ENCODE measurements around the gene OTOL1. TPM values are rescaled to one million over a fixed set of nuclear protein-coding genes. Genes with fewer than 3 reads are reported as not detected.
A peak's percentile ranks its signal among the peaks of the same experiment; 100 is the strongest.
"Not testable (repeated sequence)": the region's sequence is repeated elsewhere in the genome, so short reads cannot be mapped to it uniquely, and the experiment has no call there.

OTOL1 gene
- not detected in 2 replicates for total RNA-seq
- polyA plus RNA-seq (2012), result not detected

GRCh38 chr3:161496508-161496907 is at the start of gene OTOL1:
Gene OTOL1, plus strand, starts transcription at chr3:161496808. Its CDS starts 0 bp downstream, at chr3:161496808.
- DNase-seq (ENCODE audit: low read depth), result no peak

GRCh38 chr3:161449785-161450184 is 46.8 kb upstream of the OTOL1 start:
- no peak for DNase-seq (ENCODE audit: low read depth)

DNA sequence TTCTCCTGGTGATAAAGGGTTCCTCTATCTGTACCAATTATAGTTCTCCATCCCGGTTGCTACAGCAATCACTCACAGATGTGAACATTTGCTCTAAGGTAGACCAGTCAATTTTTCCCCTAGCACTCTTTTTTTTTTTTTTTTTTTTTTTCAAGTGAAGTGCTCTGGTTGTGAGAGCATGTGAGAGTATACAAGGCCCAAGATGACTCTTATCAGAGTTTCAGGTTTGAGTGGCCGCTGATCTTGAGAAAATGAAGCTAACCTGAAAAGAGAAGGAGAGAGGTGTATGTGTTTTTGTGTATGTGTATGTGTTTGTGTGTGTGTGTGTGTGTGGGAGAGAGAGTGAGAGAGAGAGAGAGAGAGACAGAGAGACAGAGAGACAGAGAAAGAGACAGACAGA is 44.4 kb upstream of the OTOL1 start:
- no peak for DNase-seq (ENCODE audit: low read depth)

- no peak for DNase-seq (ENCODE audit: low read depth)
These were observed 42.0 kb upstream of the OTOL1 start for GRCh38 chr3:161454615-161455014.

DNA sequence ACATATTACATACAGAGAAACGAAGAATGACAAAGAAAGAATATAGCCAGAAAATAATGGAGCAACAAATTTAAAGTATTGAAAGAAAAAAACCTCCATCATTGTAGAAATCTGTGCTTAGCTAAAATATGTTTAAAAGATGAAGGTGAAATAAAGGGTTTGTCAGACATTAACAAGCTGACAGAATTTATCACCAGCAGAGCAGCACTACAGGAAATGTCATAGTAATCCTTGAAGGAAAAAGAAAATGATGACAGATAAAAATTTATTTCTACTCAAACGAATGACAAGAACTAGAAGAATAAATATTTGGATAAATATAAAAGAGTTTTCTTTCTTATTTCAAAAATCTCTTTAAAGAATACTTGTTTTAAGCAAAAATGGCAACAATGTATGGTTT is 40.6 kb upstream of the OTOL1 start:
- no peak for DNase-seq (ENCODE audit: low read depth)

DNA sequence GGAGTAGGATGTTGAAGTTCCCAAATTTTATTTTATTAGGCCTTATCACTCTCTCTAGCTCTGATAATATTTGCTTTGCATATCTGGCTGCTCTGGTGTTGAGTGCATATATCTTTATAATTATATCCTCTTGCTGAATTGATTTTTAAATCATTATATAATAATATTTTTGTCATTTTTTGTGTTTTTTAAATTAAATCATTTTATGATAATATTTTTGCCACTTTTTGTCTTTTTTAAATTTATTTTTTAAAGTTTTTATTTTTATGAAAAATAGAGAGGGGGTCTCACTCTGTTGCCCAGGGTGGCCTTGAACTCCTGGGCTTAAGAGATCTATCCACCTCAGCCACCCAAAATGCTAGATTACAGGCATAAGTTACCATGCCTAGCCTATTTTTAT is 34.5 kb upstream of the OTOL1 start:
- no peak for DNase-seq (ENCODE audit: low read depth)

DNA sequence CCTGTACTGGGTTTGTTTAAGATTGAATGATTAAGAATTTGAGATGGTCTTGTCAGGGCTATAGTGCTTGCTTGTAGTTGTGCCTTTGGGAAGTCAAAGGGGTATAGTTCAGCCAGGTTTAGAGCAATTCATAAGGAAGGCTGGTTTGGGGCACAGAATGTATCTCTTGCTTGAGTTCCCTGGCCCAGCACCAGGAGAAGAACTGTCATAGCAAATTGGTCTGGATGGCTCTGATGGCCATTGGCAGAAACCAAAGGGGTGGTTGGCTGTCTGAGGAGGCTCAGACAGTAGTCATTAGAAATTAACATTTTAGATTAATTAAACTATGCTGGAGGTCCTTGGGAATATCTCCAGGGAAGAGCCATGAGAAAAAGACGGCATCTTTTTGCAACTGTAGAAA is 25.4 kb upstream of the OTOL1 start:
- DNase-seq (ENCODE audit: low read depth), result no peak

GRCh38 chr3:161474139-161474538 is 22.5 kb upstream of the OTOL1 start:
- DNase-seq (ENCODE audit: low read depth), result no peak

DNA sequence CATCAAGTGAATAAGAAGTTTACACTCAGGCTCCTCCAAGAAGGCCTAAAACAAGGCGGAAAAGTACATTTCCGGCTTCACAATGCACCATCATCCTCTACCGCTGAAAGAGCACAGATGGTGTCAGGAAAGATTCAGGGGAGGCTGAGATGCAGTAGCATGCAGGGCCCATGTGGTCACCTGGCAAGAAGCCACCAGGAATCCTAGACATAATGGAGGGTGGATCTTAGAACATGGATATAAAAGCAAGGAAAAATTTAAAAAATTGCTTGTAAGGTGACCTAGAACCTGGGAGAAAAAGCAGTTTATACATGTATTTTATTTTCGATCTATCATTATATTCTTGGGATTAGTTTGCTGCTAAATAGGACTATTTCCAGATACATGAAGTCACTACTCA is 21.9 kb upstream of the OTOL1 start:
- no peak for DNase-seq (ENCODE audit: low read depth)

DNA sequence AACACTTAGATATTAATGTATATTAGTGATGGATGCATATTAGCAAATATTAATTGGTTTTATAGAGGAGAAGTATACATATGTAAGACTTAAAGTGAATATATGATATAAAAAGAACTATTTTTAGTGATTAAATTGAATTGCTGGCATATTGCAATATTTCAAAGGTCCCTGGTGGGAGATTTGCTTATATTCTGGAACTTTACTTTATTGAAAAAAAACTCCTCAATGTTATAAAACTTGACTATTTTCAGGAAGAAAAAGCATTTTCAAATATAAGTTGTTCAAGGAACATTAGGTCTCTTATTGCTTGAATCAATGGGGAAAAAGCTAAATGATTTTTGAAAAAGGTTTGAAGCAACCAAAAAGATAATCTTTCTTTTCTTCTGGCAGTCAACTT is 21.4 kb upstream of the OTOL1 start:
- DNase-seq (ENCODE audit: low read depth), result no peak

DNA sequence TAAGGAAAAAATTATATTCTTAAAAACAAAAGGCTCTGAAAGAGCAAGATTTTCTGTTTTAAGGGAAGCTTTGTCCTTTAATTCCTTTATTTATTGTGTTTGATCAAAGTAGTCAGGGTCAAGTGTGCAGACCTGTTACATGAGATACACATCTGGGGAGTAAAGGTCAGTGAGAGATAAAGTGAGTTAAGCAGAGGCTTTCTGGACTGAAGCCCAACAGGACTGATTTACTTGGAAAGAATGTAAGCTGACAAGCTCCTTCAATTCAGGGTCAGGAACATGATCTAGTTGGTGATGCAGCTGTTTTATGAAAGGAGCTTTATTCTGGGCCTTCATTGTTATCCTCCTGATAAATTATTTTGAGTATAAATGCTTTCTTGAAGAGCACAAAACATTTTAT is 20.7 kb upstream of the OTOL1 start:
- peak; percentile 45 for DNase-seq (ENCODE audit: low read depth)

DNA sequence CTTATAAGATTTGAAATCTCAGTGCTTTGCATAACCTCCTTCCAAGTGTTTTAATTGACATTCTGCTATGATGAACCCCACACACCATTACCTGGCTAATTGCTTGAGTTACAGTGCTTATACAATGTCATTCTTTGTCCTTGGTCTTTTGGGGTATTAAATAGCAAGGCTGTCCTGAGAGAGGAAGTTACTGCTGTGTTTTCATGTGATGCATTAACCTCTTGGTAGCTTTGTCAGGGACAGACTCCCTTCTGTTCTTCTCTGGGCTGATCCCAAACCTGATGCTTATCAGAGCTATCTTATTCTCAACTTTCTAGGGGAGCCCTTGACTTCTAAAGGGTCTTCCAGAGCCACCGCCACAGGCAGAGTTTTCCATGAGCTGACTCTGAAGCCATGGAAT is 12.4 kb upstream of the OTOL1 start:
- DNase-seq (ENCODE audit: low read depth), result no peak

DNA sequence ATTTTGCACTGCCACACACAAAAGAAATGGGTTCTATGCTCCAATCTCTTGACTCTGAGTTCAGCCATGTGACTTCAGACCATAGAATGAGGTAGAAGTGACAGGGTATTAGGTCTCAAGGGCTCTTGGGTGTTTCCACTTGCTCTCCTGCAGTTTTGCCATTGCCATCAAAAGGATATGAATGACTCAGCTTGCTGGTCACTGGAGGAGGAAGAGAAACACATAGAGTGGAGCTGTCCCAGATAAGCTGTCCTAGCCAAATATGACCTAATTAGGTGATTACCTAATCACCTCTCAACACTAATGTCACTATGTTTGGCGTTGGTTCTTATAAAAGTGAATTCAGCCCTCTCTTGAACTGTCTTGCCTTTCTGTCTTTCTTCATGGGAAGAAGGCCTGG is 8.3 kb upstream of the OTOL1 start:
- not testable (repeated sequence) for DNase-seq (ENCODE audit: low read depth)

GRCh38 chr3:161489395-161489794 is 7.2 kb upstream of the OTOL1 start:
- DNase-seq (ENCODE audit: low read depth), result no peak

- not testable (repeated sequence) for DNase-seq (ENCODE audit: low read depth)
These were observed 5.8 kb upstream of the OTOL1 start for GRCh38 chr3:161490845-161491244.

- no peak for DNase-seq (ENCODE audit: low read depth)
These were observed 1.8 kb downstream of the OTOL1 start for GRCh38 chr3:161498259-161498921.

DNA sequence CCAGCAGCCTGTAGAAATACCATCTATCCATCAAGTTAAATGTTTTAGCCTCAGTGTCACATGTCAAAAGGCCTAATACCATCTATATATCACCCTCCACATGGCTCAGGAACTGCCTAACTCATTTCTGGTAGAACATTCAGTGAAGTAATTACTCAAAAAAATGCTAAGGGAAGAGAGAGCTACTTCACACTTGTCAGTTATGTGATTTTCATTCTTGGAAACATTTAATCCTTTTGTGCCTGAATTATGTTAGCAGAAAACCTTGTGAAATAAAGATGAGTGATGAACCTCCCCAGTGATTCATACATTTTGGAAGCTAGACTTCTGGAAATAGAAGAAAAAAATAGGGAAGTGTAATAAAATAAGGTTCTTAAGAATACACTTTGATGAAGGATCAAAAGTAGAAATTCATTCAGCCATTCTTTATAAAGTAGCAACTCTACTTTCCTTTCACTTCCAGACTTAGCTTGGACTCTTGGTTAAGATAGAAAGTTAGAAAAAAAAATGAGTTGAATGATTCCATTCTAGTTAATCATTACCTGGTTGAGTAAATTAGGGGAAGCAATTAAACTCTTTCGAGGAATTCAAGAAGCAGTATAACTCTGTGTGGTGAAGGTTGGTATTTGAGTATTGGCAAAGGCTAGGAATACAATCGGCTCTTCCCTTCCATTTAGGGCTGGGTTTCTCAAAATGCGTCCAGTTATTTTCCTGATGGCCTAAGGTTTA is 3.6 kb downstream of the OTOL1 start:
- no peak for DNase-seq (ENCODE audit: low read depth)

DNA sequence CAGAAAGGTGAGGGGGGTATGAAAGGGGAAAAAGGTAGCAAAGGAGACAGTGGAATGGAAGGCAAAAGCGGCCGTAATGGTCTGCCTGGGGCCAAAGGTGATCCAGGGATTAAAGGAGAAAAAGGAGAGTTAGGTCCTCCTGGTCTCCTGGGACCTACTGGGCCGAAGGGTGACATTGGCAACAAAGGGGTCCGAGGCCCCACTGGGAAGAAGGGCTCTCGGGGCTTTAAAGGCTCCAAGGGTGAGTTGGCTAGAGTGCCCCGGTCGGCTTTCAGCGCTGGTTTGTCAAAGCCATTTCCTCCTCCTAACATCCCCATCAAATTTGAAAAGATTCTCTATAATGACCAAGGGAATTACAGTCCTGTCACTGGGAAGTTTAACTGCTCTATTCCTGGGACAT is 6.7 kb downstream of the OTOL1 start:
- no peak for DNase-seq (ENCODE audit: low read depth)

GRCh38 chr3:161508852-161509477 is 12.4 kb downstream of the OTOL1 start:
- DNase-seq (ENCODE audit: low read depth), result peak; percentile 5

DNA sequence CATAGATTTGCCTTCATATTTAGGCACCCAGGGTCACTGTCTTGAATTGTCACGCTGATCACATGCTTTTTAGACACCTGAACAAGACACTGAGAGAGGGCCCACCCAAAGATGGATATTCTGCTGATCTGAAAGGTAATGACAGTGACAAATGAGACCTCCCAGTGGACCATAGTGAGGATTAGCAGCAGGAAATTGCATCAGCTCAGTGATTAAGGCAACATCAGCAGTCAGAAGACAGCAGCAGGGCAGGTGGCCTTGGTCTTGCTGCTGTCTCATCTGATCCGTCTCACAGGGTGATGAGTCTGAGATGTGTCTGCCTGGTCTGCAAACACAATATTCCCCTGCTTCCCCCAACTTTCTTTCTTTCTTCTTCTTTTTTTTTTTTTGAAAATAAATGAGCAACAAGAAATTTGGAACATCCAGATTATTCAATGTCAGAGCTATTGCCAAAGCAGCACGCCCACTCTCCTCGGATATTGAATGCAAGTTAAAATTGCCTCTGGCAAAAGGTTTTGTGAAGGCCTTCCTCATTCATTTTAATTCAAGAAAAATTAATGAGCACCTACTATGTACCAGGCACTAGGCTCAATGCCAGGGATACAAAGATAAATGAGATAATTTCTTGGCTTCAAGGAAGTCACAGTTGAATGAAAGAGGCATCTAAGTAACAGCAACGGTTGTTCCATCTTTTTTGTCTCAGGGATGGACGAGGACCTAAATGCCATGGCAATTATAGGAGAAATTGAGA is 14.1 kb downstream of the OTOL1 start:
- DNase-seq (ENCODE audit: low read depth), result no peak

DNA sequence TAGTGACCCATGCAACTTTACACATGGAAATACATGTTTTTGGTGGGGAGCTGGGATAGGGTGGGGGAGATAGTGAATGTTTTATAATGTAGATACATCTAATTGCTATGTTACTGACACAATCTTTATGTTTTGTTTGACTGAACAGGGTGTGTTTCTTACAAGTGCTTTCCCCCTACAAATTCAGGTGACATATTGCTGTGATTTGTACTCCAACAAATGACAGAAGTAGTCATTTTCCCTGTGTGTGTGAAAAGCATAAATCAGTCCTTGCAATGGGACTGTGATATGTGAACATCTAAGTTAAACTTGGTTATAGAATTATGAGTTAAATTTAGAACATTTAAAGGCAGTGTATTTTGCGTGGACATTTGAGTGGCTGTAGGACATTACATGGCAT is 27.3 kb downstream of the OTOL1 start:
- DNase-seq (ENCODE audit: low read depth), result no peak

DNA sequence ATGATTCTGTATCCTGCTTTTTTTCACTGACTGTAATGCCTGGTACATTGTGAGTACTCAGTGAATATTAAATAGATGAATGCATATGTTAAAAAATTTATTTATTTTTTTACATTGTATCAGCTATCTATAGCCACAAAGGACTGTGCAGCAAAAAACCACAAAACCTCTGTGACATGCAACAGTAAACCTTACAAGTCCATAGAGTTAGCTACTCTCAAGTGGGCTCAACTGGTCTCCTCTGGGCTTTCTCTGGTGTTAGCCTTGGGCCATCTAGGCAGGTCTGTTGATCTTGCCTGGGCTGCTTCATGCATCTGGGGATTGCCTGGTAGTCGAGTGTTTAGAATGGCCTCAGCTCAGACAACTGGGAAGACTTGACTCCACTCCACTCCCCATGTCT is 35.3 kb downstream of the OTOL1 start:
- no peak for DNase-seq (ENCODE audit: low read depth)
